HepG2 (cell line): ENCODE data around the gene FGA. TPM values are rescaled to one million over a fixed set of nuclear protein-coding genes. Genes with fewer than 3 reads are reported as not detected.

Source experiments
- ARID3A ChIP-seq: IDR thresholded peaks from 2 replicates; pipeline ENCODE4 v1.6.1; 2012; ENCODE audit warnings: low read depth, low read length, improper control_type of control experiment
- DRAP1 ChIP-seq: IDR thresholded peaks from 2 replicates; pipeline ENCODE4 v1.6.1; 2016; ENCODE audit warnings: missing genetic modification reagents, missing compliant biosample characterization
- ELF4 ChIP-seq: sonication (generic); formaldehyde crosslinking; IDR thresholded peaks from 2 replicates; pipeline ENCODE4 v1.5.0; 2020; ENCODE audit warnings: missing genetic modification reagents, mild to moderate bottlenecking, moderate library complexity, borderline replicate concordance
- FOSL2 ChIP-seq: sonication (generic); formaldehyde crosslinking; IDR thresholded peaks from 2 replicates; pipeline ENCODE4 v1.4.0; 2020; ENCODE audit warnings: missing genetic modification reagents
- FOXO1 ChIP-seq: sonication (generic); formaldehyde crosslinking; IDR thresholded peaks from 2 replicates; pipeline ENCODE4 v1.4.0; 2020; ENCODE audit warnings: missing genetic modification reagents
- JUND ChIP-seq: sonication (generic); formaldehyde crosslinking; IDR thresholded peaks from 2 replicates; pipeline ENCODE4 v1.8.0; 2022; ENCODE audit warnings: mild to moderate bottlenecking, missing genetic modification reagents
- KLF16 ChIP-seq, 2 experiments: sonication (generic) in 1 of 2; formaldehyde crosslinking in 1 of 2; IDR thresholded peaks; 2 replicates each; pipeline versions ENCODE4 v1.6.1 to v1.8.0; 2016 to 2023; ENCODE audit warnings: missing genetic modification reagents in 2 of 2, missing compliant biosample characterization in 1 of 2
- MLX ChIP-seq: IDR thresholded peaks from 2 replicates; pipeline ENCODE4 v1.6.1; 2016
- NFE2L2 ChIP-seq: fragments of 150-350 bp; IDR thresholded peaks from 2 replicates; pipeline ENCODE4 v1.6.1; 2014; ENCODE audit warnings: low read length
- NFYB ChIP-seq: sonication (generic); formaldehyde crosslinking; IDR thresholded peaks from 2 replicates; pipeline ENCODE4 v1.4.0; 2020; ENCODE audit warnings: missing genetic modification reagents
- PCBP1 ChIP-seq: fragments of 200-400 bp; formaldehyde crosslinking; IDR thresholded peaks from 2 replicates; pipeline ENCODE4 v1.6.1; 2017; ENCODE audit warnings: mild to moderate bottlenecking, low read depth, low read length, borderline replicate concordance
- TCF12 ChIP-seq, 2 experiments: fragments of 450-650 bp in 1 of 2; sonication (generic) in 1 of 2; formaldehyde crosslinking in 1 of 2; IDR thresholded peaks; 2 replicates each; pipeline versions ENCODE4 v1.6.1 to v1.8.0; 2017 to 2022; ENCODE audit warnings: antibody characterized with exemption in 1 of 2, mild to moderate bottlenecking in 1 of 2, missing genetic modification reagents in 1 of 2, moderate library complexity in 1 of 2
- TFE3 ChIP-seq: IDR thresholded peaks from 2 replicates; pipeline ENCODE4 v1.6.1; 2016
- ZBTB25 ChIP-seq: IDR thresholded peaks from 2 replicates; pipeline ENCODE4 v1.6.1; 2018; ENCODE audit warnings: missing genetic modification reagents
- ZNF142 ChIP-seq: sonication (generic); formaldehyde crosslinking; IDR thresholded peaks from 2 replicates; pipeline ENCODE4 v1.4.0; 2020; ENCODE audit warnings: missing genetic modification reagents
- ZNF724P ChIP-seq: sonication (generic); formaldehyde crosslinking; IDR thresholded peaks from 2 replicates; pipeline ENCODE4 v1.8.0; 2022; ENCODE audit warnings: missing genetic modification reagents, borderline replicate concordance
- polyA plus RNA-seq, 8 experiments: library from polyadenylated mRNA; depleted of rRNA in 3 of 8; stranded (reverse) in 7 of 8; unstranded in 1 of 8; fragments of >200 nt; fragmentation: Illumina TruSeq in 4 of 8; extraction: Trizol in 4 of 8; gene quantifications; 2 replicates each; pipeline versions ENCODE4 v1.2.1 to v1.2.3, GENCODE V29; 2011 to 2016; ENCODE audit warnings: low read depth in 4 of 8, missing spikeins in 1 of 8, mixed read lengths in 1 of 8; ENCODE audit not compliant: insufficient read depth in 1 of 8
- total RNA-seq, 5 experiments: library from RNA; depleted of rRNA; stranded (reverse); fragments of >200 nt; fragmentation: Illumina TruSeq; extraction: Trizol; gene quantifications; 2 replicates each; pipeline ENCODE4 v1.2.3, GENCODE V29; 2016; ENCODE audit warnings: low read depth in 1 of 5

FGA gene
- total and polyA plus RNA-seq, 2 of the 13 experiments (the other 11 are each of a cell fraction or from before 2014, with no cell fraction given), result 640 to 1,523 TPM

GRCh38 chr4:154597798-154598774, 7.5 kb upstream of the FGA start (continued):
- TF ChIP-seq FOSL2 (peak; percentile 35; the same call in 1 of the 2 replicates), ZNF142 (no peak), TFE3 (CRISPR knock-in tag) (peak; percentile 83), JUND (0 out of 2 replicates have a peak, but pooled peaks have one; percentile 9), FOXO1 (CRISPR knock-in tag) (peak; percentile 94), PCBP1 (no peak), ZBTB25 (peak; percentile 26; the same call in 1 of the 2 replicates), TCF12 (IDR thresholded peaks at IDR 0.05) (no peak), TCF12 (CRISPR knock-in tag; IDR thresholded peaks at IDR 0.05) (peak; percentile 83), MLX (CRISPR knock-in tag) (peak; percentile 65), ARID3A (peak; percentile 88), KLF16 (CRISPR knock-in tag; IDR thresholded peaks at IDR 0.05) (peak in 1 of 2 experiments; percentile 65; a peak in 2 of 4 replicates), NFYB (CRISPR knock-in tag) (no peak), NFE2L2 (no peak), ZNF724P (no peak), ELF4 (no peak), DRAP1 (peak; percentile 42; the same call in 1 of the 2 replicates)
